GM12878 (cell line): Measurements from ENCODE around the gene CDHR2.

Experiments
- EZH2 ChIP-seq: IDR thresholded peaks from 2 replicates; pipeline ENCODE4 v1.6.1; 2012; ENCODE audit warnings: low read depth, mild to moderate bottlenecking, control low read depth, inconsistent platforms, low read length, borderline replicate concordance; ENCODE audit not compliant: control insufficient read depth
- FOXM1 ChIP-seq: IDR thresholded peaks from 2 replicates; pipeline ENCODE4 v1.6.1; 2012; ENCODE audit warnings: low read depth, mild to moderate bottlenecking, inconsistent platforms, low read length, moderate library complexity
- JUND ChIP-seq: IDR thresholded peaks from 2 replicates; pipeline ENCODE4 v1.6.1; 2012; ENCODE audit warnings: low read depth, mild to moderate bottlenecking, low read length, improper control_type of control experiment, moderate library complexity
- POLR2A ChIP-seq: IDR thresholded peaks from 2 replicates; pipeline ENCODE4 v1.6.1; 2011; ENCODE audit warnings: low read depth, mild to moderate bottlenecking, low read length
- SIN3A ChIP-seq: IDR thresholded peaks from 2 replicates; pipeline ENCODE4 v1.6.1; 2012; ENCODE audit warnings: low read depth, low read length, improper control_type of control experiment
- SMAD1 ChIP-seq: fragments of 450-650 bp; IDR thresholded peaks from 2 replicates; pipeline ENCODE4 v1.6.1; 2018; ENCODE audit warnings: mild to moderate bottlenecking, low read depth; ENCODE audit not compliant: partially characterized antibody
- TF ChIP-seq, protein P1 (sequence below): fragments of 450-650 bp; IDR thresholded peaks from 2 replicates; pipeline ENCODE4 v1.6.1; 2017; ENCODE audit warnings: antibody characterized with exemption, mild to moderate bottlenecking, moderate library complexity

DNA sequence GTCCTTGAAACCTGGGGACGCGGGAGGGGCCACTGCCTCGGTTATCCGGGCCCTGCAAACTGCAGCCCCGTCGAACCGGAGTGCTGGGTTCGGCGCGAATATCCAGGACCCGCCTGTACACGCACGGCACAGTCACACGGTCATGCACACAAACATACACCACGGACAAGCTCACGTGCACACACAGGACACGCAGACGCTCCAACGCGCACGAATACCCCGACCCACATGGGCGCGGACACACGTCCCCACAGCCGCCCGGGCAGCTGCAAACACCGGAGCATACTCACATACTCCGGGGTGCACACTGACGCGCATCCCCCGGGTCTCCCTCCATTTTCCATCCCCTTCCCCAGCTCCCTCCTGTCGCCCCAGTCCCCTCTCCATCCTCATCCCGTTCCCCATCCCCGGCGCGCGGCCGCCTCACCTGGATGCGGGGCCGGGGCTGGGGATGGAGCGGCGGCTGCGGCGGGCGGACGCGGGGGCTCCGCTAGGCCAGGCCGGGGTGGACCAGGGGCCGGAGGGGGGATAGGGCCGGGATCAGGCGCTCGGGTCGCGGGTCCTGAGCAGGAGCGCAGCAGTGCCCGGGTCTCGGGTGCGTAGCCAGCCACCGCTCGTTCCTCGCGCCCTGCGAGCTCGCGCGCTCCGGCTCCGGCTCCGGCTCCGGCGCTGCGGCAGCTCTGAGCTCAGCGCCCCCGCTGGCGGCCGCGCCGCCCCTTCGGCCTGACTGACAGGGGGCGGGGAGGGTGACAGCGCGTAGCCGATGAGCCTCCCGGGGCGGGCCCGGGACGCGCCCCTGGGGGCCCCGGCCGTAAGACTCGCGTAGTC lies 80.9 kb downstream of the CDHR2 start, which contains the start of the genes EIF4E1B and SNCB:
- no peak for TF ChIP-seq SIN3A
- TF ChIP-seq, protein P1, sequence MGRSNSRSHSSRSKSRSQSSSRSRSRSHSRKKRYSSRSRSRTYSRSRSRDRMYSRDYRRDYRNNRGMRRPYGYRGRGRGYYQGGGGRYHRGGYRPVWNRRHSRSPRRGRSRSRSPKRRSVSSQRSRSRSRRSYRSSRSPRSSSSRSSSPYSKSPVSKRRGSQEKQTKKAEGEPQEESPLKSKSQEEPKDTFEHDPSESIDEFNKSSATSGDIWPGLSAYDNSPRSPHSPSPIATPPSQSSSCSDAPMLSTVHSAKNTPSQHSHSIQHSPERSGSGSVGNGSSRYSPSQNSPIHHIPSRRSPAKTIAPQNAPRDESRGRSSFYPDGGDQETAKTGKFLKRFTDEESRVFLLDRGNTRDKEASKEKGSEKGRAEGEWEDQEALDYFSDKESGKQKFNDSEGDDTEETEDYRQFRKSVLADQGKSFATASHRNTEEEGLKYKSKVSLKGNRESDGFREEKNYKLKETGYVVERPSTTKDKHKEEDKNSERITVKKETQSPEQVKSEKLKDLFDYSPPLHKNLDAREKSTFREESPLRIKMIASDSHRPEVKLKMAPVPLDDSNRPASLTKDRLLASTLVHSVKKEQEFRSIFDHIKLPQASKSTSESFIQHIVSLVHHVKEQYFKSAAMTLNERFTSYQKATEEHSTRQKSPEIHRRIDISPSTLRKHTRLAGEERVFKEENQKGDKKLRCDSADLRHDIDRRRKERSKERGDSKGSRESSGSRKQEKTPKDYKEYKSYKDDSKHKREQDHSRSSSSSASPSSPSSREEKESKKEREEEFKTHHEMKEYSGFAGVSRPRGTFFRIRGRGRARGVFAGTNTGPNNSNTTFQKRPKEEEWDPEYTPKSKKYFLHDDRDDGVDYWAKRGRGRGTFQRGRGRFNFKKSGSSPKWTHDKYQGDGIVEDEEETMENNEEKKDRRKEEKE: no peak
- TF ChIP-seq POLR2A: no peak
- TF ChIP-seq SMAD1: no peak
- TF ChIP-seq EZH2: no peak
- no peak for TF ChIP-seq JUND
- no peak for TF ChIP-seq FOXM1
